ENCODE data around the gene GTPBP1.

GTPBP1 gene

DNA sequence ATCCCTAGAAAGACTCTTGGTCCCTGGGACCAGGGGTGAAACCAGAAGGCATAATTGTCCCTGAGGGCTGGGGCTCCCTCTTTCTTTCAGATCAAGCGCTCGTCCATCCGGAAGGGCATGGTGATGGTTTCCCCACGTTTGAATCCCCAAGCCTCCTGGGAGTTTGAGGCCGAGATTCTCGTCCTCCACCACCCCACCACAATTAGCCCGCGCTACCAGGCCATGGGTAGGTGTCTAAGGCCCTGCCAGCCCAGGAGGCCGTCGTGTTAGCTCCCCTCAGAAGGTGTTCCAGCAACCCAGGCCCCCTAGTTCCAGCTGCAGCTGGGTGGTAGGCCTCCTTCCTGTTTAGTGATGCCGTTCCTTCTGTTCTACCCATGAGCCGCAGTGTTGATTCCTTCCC lies 21.4 kb downstream of the GTPBP1 start:
- DNase-seq (ENCODE audit: low read depth) = no peak

- DNase-seq (ENCODE audit: low read depth) = no peak
These were observed 22.0 kb downstream of the GTPBP1 start for GRCh38 chr22:38727530-38728451.

GRCh38 chr22:38728871-38729796 lies 23.4 kb downstream of the GTPBP1 start:
- DNase-seq (ENCODE audit: low read depth) = no peak

DNA sequence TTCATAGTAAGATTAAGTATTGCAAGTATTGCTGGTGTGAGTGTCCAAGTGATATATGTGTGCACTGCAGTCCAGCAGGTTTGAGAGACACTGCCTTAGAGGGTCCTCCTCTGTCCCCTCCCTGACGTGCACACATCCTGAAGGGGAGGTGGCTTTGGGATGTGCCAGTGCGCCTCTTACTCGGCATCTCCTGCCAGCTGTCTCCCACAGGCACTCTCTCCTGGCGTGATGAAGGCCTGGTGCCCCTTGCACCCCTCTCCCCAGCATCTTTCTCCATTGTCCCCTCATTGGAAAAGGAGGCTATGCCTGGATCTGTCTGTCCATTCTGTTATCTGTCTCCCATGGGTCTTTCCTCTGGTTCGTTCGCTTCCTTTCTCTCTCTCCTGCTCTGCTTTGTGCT lies 24.2 kb downstream of the GTPBP1 start:
- DNase-seq (ENCODE audit: low read depth) = no peak

- DNase-seq (ENCODE audit: low read depth) = no peak
These were observed 24.7 kb downstream of the GTPBP1 start for GRCh38 chr22:38730411-38730871.

GRCh38 chr22:38731703-38732161 lies 26.0 kb downstream of the GTPBP1 start:
- DNase-seq (ENCODE audit: low read depth) = no peak

DNA sequence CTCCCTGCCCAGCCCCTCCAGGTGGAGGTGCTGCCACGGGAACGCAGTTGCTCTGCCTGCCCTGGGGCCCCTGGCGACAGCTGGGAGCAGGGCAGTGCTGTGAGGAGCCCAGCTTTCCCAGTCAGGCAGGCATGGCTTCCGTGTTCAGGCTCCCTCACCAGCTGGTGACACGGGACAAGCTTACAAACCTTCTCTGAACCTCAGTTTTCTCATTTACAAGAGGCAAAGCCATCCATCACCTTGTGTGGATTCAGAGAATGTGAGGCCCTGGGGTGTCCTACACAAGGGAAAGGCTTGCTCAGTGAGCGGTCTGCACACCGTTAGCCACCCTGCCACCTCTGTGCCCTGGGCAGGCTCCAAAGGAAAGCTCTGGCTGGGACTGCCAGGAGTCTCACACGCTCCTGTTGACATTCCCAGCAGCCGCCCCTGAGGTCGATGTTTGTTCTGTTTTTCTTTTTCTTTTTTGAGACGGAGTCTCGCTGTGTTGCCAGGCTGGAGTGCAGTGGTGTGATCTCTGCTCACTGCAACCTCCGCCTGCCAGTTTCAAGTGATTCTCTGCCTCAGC lies 26.6 kb downstream of the GTPBP1 start:
- DNase-seq (ENCODE audit: low read depth) = no peak

DNA sequence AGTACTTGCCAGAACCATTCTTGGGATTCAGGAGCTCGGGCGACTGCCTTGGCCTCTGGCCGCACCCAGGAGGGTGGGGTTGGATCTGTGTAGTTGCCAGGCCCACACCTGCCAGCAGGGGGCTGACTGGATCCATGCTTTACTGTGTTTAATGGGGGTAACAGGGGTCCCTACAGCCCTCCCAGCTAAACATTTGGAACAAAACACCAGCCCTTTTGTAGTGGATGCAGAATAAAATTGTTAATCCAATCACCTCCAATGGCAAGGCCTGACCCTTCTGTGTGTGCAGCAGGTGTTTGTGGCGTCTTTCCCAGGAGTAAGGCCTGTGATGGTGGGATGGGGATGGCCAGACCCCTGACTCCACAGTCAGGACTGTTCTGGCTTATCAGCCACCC lies 27.6 kb downstream of the GTPBP1 start:
- peak; percentile 44 for DNase-seq (ENCODE audit: low read depth)

DNA sequence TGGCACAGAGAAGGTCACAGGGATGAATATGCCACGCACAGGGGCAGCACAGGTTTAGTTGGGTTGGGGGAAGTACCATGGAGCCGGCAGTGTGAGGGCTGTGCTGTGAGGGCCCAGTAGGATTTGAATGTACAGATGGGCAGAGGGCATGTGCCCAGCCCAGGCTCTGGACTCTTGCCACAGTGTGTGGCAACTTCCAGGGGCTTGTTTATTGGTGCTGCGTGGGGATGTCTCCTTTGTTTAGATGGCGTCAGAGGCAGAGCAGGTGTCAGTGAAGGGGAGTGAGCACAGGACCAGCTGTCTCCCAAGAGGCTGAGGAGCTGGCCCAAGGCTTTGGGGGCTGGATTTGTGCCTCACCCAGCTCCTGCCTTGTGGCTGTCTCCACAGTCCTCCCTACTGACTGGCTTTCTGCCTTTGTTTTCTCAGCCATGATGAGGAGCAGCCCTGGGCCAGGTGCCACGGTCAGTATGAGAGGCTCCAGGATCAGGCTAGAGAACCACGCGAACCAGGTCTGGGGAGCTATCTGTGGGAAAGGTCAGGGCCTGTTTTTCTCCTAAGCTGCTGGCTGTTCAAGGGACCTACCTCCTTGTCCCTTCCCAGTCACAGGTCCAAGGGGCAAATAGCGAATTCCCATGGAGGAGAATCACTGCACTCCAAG lies 28.1 kb downstream of the GTPBP1 start:
- DNase-seq (ENCODE audit: low read depth) = no peak

GRCh38 chr22:38734421-38735100 lies 28.8 kb downstream of the GTPBP1 start:
- DNase-seq (ENCODE audit: low read depth) = no peak

- DNase-seq (ENCODE audit: low read depth) = no peak
These were observed 29.4 kb downstream of the GTPBP1 start for GRCh38 chr22:38735126-38735464.

DNA sequence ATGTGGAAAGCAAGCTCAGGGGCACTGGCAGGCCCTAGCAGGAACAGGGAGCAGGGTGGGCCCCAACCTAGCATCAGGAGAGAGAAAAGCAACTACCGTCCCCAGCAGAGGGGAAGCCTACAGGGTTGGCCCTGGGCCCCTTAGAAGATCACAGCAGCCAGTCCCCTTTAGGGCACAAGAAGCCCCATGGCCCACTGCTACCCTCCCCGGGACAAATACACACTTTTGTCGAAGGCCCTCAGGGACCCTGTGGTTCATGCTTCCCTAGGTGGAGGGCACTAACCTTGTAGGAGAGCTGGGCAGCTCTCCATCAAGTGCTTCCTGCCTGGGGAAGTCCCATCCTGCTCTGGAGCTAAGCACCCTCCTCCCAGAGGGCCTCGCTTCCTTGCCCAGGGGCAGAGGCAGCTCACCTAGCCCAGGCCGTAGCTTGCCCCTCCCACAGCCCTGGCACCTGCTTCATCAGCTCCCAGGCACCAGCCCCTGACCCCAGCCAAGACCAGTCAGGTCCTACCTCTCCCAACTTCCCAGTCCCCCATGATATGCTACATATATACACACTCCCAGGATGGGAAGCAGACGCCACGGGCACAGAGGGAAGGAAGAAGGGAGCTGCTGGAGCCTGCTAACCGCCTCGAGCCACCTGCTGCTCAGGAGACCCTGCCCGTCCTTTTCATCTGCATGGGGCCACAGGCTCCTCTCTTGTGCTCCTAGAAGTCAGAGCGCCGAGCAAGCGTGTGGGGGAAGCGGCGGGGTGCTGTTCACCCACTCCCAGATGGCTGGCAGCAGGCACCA lies 29.9 kb downstream of the GTPBP1 start:
- DNase-seq (ENCODE audit: low read depth) = no peak

GRCh38 chr22:38736257-38736570 lies 30.5 kb downstream of the GTPBP1 start:
- no peak for DNase-seq (ENCODE audit: low read depth)

DNA sequence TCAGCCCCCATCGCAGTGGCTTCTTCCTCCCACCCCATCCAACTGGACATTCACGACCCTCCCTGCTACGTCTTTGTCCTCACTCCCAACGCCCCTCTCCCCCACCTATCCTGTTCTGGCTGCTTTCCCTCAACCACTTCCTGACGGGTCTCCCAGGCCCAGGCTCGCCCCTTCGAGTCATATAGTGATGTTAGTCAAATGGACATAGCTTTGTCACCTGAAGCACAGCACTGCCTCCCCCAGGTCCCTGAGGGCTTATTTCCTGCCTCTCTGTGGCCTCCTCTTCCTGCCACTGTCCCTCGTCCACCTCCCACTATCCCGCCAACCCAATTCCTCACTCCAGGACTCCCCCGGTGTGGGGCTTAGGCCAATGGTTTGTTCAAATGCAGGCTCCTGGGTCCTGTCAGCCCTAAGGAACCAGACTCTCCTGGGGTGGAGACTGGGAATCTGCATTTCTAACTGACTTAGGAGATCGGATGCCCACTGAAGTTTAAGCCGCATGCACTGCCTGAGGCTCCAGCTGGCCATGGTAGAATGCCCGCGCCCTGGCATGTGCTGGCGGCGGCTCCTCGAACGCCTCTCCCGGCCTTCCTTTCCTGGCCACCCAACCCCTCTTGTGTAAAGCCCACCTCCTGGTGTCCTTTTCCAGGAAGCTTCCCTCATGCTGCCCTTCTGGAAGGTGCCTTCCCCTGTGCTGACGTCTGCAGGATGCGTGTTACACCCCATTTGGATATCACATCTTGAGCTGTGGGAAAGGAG lies 31.7 kb downstream of the GTPBP1 start:
- no peak for DNase-seq (ENCODE audit: low read depth)

DNA sequence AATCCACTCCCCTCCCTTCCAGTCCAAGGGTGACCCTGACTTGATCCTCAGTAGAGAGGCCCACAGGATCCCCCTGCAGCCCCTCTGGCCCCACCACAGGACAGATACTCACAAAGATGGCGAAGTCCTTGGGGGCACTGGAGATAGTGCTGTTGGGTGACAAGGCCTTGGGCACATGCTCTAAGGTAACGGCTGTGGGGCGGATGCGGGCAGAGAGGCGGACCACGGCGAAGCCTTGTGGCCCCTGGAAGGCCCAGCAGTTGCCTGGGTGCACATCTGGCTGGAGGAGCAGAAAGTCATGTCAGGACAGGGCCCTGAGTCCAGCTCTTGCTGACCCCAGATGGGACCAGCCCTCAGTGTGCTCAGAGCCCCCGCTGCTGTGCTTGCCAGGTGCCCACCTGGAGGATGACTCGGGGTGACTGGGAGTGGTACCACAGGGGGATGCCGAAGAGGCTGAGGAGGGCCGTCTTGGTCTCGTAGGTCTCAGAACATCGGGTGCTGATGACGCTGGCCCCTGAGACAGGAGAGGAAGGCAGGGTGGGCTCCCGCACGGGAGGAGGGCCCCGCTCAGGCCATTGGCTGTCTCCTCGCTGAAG lies 32.8 kb downstream of the GTPBP1 start:
- no peak for DNase-seq (ENCODE audit: low read depth)

- DNase-seq (ENCODE audit: low read depth) = no peak
These were observed 33.7 kb downstream of the GTPBP1 start for GRCh38 chr22:38739300-38740055.

DNA sequence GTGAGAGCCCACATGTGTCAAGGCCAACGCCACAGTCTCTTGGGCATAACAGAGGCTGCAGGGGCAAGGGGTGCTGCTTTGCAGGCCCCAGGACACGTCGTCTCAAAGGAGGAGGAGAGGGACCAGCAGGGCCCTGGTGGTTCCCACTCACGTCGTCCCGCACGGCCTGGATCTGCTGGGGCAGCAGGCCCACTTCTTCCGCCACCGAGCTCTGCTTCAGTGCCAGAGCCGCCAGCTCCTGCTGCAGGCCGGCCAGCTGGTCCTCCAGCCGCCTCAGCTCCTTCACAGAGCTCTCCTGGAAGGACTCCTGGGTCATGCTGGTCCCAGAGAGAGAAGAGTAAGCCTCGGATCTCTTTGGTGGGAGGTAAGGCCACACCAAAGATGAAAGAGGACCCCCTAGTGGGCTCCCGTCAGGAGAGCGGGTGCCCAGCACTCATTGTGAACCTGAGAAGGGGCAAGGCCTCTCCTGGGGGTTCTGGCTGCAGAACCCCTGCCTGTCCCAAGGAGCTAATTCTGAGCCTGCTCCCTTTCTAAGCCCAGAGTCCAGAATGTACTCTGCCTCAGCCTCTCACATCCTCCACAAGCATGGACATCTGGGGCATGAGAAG lies 34.5 kb downstream of the GTPBP1 start:
- no peak for DNase-seq (ENCODE audit: low read depth)

DNA sequence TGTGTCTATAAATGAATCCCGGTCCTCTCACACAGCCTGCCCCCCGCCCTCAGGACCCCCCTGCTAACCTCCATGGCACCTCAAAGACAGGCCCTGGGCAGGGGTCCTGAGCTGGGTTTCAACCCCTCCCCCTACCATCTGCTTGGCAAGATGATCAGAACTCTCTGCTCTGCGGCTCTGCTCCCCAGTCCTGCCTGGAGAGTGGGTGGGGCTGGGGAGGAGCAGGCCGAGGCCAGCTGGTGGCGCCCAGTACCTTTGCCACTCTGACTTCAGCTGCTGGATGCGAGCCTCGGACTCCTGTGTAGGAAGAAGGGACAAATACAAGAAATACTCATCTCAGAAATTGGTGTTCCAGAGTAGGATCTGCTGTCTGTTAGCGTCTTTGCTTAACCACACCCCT lies 35.0 kb downstream of the GTPBP1 start:
- no peak for DNase-seq (ENCODE audit: low read depth)
